HG03439 (cell line): ENCODE results near the gene SLC5A1.

Source experiments
- ATAC-seq: cut with Tn5 transposase; IDR thresholded peaks from one replicate; pipeline ENCODE4 v1.9.1; 2021; ENCODE audit warnings: mild to moderate bottlenecking, moderate library complexity; ENCODE audit not compliant: unreplicated experiment

SLC5A1 gene

GRCh38 chr22:32050678-32051515, 7.8 kb downstream of the SLC5A1 start:
- peak; percentile 71 for ATAC-seq

- ATAC-seq = no peak
Measured at GRCh38 chr22:32052244-32052643, 9.2 kb downstream of the SLC5A1 start.

GRCh38 chr22:32052936-32053791, 10.1 kb downstream of the SLC5A1 start:
- no peak for ATAC-seq

GRCh38 chr22:32055069-32055468, 12.0 kb downstream of the SLC5A1 start:
- ATAC-seq = no peak

GRCh38 chr22:32058656-32059260, 15.7 kb downstream of the SLC5A1 start:
- ATAC-seq = no peak

- ATAC-seq = no peak
Measured at GRCh38 chr22:32059426-32059825, 16.4 kb downstream of the SLC5A1 start.

- no peak for ATAC-seq
Measured at GRCh38 chr22:32063701-32064100, 20.6 kb downstream of the SLC5A1 start.

GRCh38 chr22:32066820-32067219, 23.8 kb downstream of the SLC5A1 start:
- no peak for ATAC-seq

GRCh38 chr22:32067613-32068012, 24.6 kb downstream of the SLC5A1 start:
- ATAC-seq = no peak

GRCh38 chr22:32069579-32070372, 26.7 kb downstream of the SLC5A1 start:
- no peak for ATAC-seq

GRCh38 chr22:32073262-32073661, 30.2 kb downstream of the SLC5A1 start:
- ATAC-seq = no peak

GRCh38 chr22:32073823-32074380, 30.8 kb downstream of the SLC5A1 start:
- no peak for ATAC-seq

- ATAC-seq = no peak
Measured at GRCh38 chr22:32075997-32076760, 33.1 kb downstream of the SLC5A1 start.

- ATAC-seq = no peak
Measured at GRCh38 chr22:32076761-32077084, 33.7 kb downstream of the SLC5A1 start.

- no peak for ATAC-seq
Measured at GRCh38 chr22:32077151-32077550, 34.1 kb downstream of the SLC5A1 start.

GRCh38 chr22:32079130-32080089, 36.3 kb downstream of the SLC5A1 start:
- no peak for ATAC-seq

GRCh38 chr22:32080904-32081303, 37.8 kb downstream of the SLC5A1 start:
- ATAC-seq = no peak

- no peak for ATAC-seq
Measured at GRCh38 chr22:32082331-32082730, 39.3 kb downstream of the SLC5A1 start.

- no peak for ATAC-seq
Measured at GRCh38 chr22:32083000-32083399, 39.9 kb downstream of the SLC5A1 start.
